Mesenchymal stem cell (in vitro differentiated cells and primary cell): ENCODE results near the gene PIGT. TPM values are rescaled to one million over a fixed set of nuclear protein-coding genes. Genes with fewer than 3 reads are reported as not detected.
A peak's percentile ranks its signal among the peaks of the same experiment; 100 is the strongest.

ENCODE experiments used
- DNase-seq: peaks from one replicate; pipeline ENCODE4 v3.0.0-alpha.2; 2013
- H2AFZ ChIP-seq: one replicate; pipeline ENCODE4 v1.6.1; 2013; ENCODE audit warnings: low read depth, mild to moderate bottlenecking, control low read depth, inconsistent platforms, low read length, moderate library complexity
- H2AK5ac ChIP-seq: 2 replicates; pipeline ENCODE4 v1.6.1; 2013; ENCODE audit warnings: low read length, moderate library complexity, mild to moderate bottlenecking, inconsistent platforms; ENCODE audit not compliant: severe bottlenecking
- H2BK120ac ChIP-seq: one replicate; pipeline ENCODE4 v1.6.1; 2013; ENCODE audit warnings: low read depth, mild to moderate bottlenecking, inconsistent platforms, low read length, moderate library complexity
- H2BK12ac ChIP-seq, 2 experiments: one replicate each; pipeline ENCODE4 v1.6.1; 2013; ENCODE audit warnings: inconsistent platforms in 2 of 2, low read length in 2 of 2, mild to moderate bottlenecking in 2 of 2, moderate library complexity in 2 of 2, control low read depth in 1 of 2
- H2BK15ac ChIP-seq: one replicate; pipeline ENCODE4 v1.6.1; 2013; ENCODE audit warnings: mild to moderate bottlenecking, low read depth, inconsistent platforms; ENCODE audit not compliant: poor library complexity, severe bottlenecking
- H2BK5ac ChIP-seq: 2 replicates; pipeline ENCODE4 v1.6.1; 2013; ENCODE audit warnings: low read depth, mild to moderate bottlenecking, low read length, control low read depth, inconsistent platforms; ENCODE audit not compliant: poor library complexity, severe bottlenecking
- H3K14ac ChIP-seq, 2 experiments: one replicate each; pipeline ENCODE4 v1.6.1; 2013; ENCODE audit warnings: inconsistent platforms in 2 of 2, low read length in 2 of 2, control low read depth in 1 of 2, mild to moderate bottlenecking in 1 of 2, moderate library complexity in 1 of 2
- H3K18ac ChIP-seq, 2 experiments: one replicate each; pipeline ENCODE4 v1.6.1; 2013; ENCODE audit warnings: inconsistent platforms in 2 of 2, low read length in 2 of 2, control low read depth in 1 of 2, low read depth in 1 of 2, mild to moderate bottlenecking in 1 of 2
- H3K23ac ChIP-seq, 2 experiments: one replicate each; pipeline ENCODE4 v1.6.1; 2013; ENCODE audit warnings: inconsistent platforms in 2 of 2, low read length in 2 of 2, mild to moderate bottlenecking in 2 of 2, moderate library complexity in 2 of 2, control low read depth in 1 of 2
- H3K27ac ChIP-seq: 2 replicates; pipeline ENCODE4 v1.5.1; 2013; ENCODE audit warnings: mild to moderate bottlenecking, moderate library complexity, low read length, control low read depth, inconsistent platforms; ENCODE audit not compliant: poor library complexity, severe bottlenecking
- H3K27me3 ChIP-seq, 2 experiments: 2 replicates each; pipeline versions ENCODE4 v1.6.1 to v1.7.0; 2013; ENCODE audit warnings: low read length in 2 of 2, mild to moderate bottlenecking in 2 of 2, moderate library complexity in 2 of 2, control low read depth in 1 of 2, inconsistent platforms in 1 of 2; ENCODE audit not compliant: control insufficient read depth in 1 of 2, insufficient read depth in 1 of 2
- H3K36me3 ChIP-seq, 2 experiments: 2 replicates each; pipeline versions ENCODE4 v1.6.1 to v1.7.0; 2013; ENCODE audit warnings: low read length in 2 of 2, control low read depth in 1 of 2, inconsistent platforms in 1 of 2, low read depth in 1 of 2, mild to moderate bottlenecking in 1 of 2; ENCODE audit not compliant: insufficient read depth in 2 of 2, control insufficient read depth in 1 of 2
- H3K4ac ChIP-seq, 2 experiments: one replicate each; pipeline ENCODE4 v1.6.1; 2013; ENCODE audit warnings: inconsistent platforms in 2 of 2, low read length in 2 of 2, mild to moderate bottlenecking in 2 of 2, moderate library complexity in 2 of 2, control low read depth in 1 of 2, low read depth in 1 of 2
- H3K4me1 ChIP-seq: 2 replicates; pipeline ENCODE4 v1.6.1; 2013; ENCODE audit warnings: low read depth, low read length, control low read depth; ENCODE audit not compliant: control insufficient read depth, insufficient read depth
- H3K4me2 ChIP-seq: 2 replicates; pipeline ENCODE4 v1.6.1; 2013; ENCODE audit warnings: low read length, mild to moderate bottlenecking, inconsistent platforms; ENCODE audit not compliant: poor library complexity, severe bottlenecking
- H3K4me3 ChIP-seq, 2 experiments: 2 replicates each; pipeline versions ENCODE4 v1.5.1 to v1.7.0; 2013; ENCODE audit warnings: low read length in 2 of 2, mild to moderate bottlenecking in 2 of 2, control low read depth in 1 of 2, low read depth in 1 of 2; ENCODE audit not compliant: insufficient read depth in 1 of 2
- H3K79me1 ChIP-seq: replicated peaks from 2 replicates; pipeline ENCODE4 v1.6.1; 2013; ENCODE audit warnings: mild to moderate bottlenecking, control low read depth, low read length, inconsistent platforms; ENCODE audit not compliant: poor library complexity, severe bottlenecking
- H3K9ac ChIP-seq: 2 replicates; pipeline ENCODE4 v1.7.0; 2013; ENCODE audit warnings: mild to moderate bottlenecking, low read length, moderate library complexity
- H3K9me3 ChIP-seq: 2 replicates; pipeline ENCODE4 v1.7.0; 2013; ENCODE audit warnings: mild to moderate bottlenecking, low read length; ENCODE audit not compliant: control insufficient read depth
- H4K8ac ChIP-seq: one replicate; pipeline ENCODE4 v1.6.1; 2013; ENCODE audit warnings: inconsistent platforms, mild to moderate bottlenecking, low read length, moderate library complexity
- H4K91ac ChIP-seq: one replicate; pipeline ENCODE4 v1.6.1; 2013; ENCODE audit warnings: mild to moderate bottlenecking, low read length, inconsistent platforms
- WGBS: methylation state at CpG from one replicate; pipeline ENCODE4 v1.1.7; 2013; ENCODE audit warnings: mixed read lengths; 5-methylcytosine and 5-hydroxymethylcytosine counted together
- polyA plus RNA-seq, 2 experiments: library from polyadenylated mRNA; stranded (reverse); fragments of 200-250 nt; gene quantifications; one replicate each; pipeline ENCODE4 v1.2.3, GENCODE V29; 2013

PIGT gene
- polyA plus RNA-seq (2013, experiment 1 of 2), result 148 TPM
- 151 TPM for polyA plus RNA-seq (2013, experiment 2 of 2)

- H3K18ac ChIP-seq, result peak within 1 kb of the TSS; percentile 81 to 89
- peaks cover 21% of the 10 kb centered on the region for H3K79me1 ChIP-seq
- H3K4me3 ChIP-seq, result peak within 1 kb of the TSS; percentile 84 to 94
- peak; percentile 88 for DNase-seq
- peak within 1 kb of the TSS; percentile 26 for H3K27ac ChIP-seq
- H4K91ac ChIP-seq, result peak within 1 kb of the TSS; percentile 89
- peak within 1 kb of the TSS; percentile 99 for H4K8ac ChIP-seq
- 1% methylated on average over 48 of the region's 52 CpGs for WGBS
- peaks cover 12 to 24% of the 10 kb centered on the region in 2 experiments for H3K36me3 ChIP-seq
- no peaks in the 10 kb centered on the region for H3K27me3 ChIP-seq
- H2AK5ac ChIP-seq, result no peak within 1 kb of the TSS
- no peaks in the 10 kb centered on the region for H3K9me3 ChIP-seq
- H3K9ac ChIP-seq, result peak within 1 kb of the TSS; percentile 97
- peak within 1 kb of the TSS in 1 of 2 experiments; percentile 21 for H2BK12ac ChIP-seq
- peak within 1 kb of the TSS; percentile 68 to 75 for H3K4ac ChIP-seq
- H3K23ac ChIP-seq, result peak within 1 kb of the TSS in 1 of 2 experiments; percentile 94
- no peak within 1 kb of the TSS for H2BK5ac ChIP-seq
- peak within 1 kb of the TSS in 1 of 2 experiments; percentile 63 for H3K14ac ChIP-seq
- peak within 1 kb of the TSS; percentile 65 for H2BK15ac ChIP-seq
- H2AFZ ChIP-seq, result peak within 1 kb of the TSS; percentile 72
- H2BK120ac ChIP-seq, result no peak within 1 kb of the TSS
- peaks cover 13% of the 10 kb centered on the region for H3K4me1 ChIP-seq
- peak within 1 kb of the TSS; percentile 94 for H3K4me2 ChIP-seq
Measured at GRCh38 chr20:45415822-45416637, at the start of gene PIGT. TSS of gene PIGT (plus strand) at chr20:45416141. CDS start at chr20:45416157, 16 bp downstream.

- no peak overlapping the region for H3K14ac ChIP-seq
- H3K4me3 ChIP-seq, result no peak overlapping the region
- H3K27me3 ChIP-seq, result no peaks in the 10 kb centered on the region
- H3K79me1 ChIP-seq, result peaks cover 27% of the 10 kb centered on the region
- H3K27ac ChIP-seq, result no peak overlapping the region
- no peak overlapping the region for H2BK5ac ChIP-seq
- H3K4me1 ChIP-seq, result peaks cover 2% of the 10 kb centered on the region
- no peak overlapping the region for H3K4me2 ChIP-seq
- no peak for DNase-seq
- no peak overlapping the region for H2BK120ac ChIP-seq
- H3K23ac ChIP-seq, result no peak overlapping the region
- H2BK12ac ChIP-seq, result no peak overlapping the region
- no peak overlapping the region for H2BK15ac ChIP-seq
- H4K8ac ChIP-seq, result no peak overlapping the region
- no peak overlapping the region for H2AFZ ChIP-seq
- no peak overlapping the region for H3K9ac ChIP-seq
- H3K9me3 ChIP-seq, result no peaks in the 10 kb centered on the region
- H3K4ac ChIP-seq, result no peak overlapping the region
- H2AK5ac ChIP-seq, result no peak overlapping the region
- WGBS, result no CpG with 5 or more reads among the region's 1 CpG
- no peak overlapping the region for H3K18ac ChIP-seq
- H4K91ac ChIP-seq, result no peak overlapping the region
- peaks cover 29 to 37% of the 10 kb centered on the region in 2 experiments for H3K36me3 ChIP-seq
Measured at GRCh38 chr20:45366192-45366591, 49.7 kb upstream of the PIGT start.

GRCh38 chr20:45366631-45367030, 49.3 kb upstream of the PIGT start:
- Histone ChIP-seq H2BK15ac (no peak overlapping the region), H3K27me3 (no peaks in the 10 kb centered on the region), H3K4me1 (peaks cover 2% of the 10 kb centered on the region), H3K4me3 (no peak overlapping the region), H3K27ac (no peak overlapping the region), H3K4ac (no peak overlapping the region), H3K79me1 (peaks cover 27% of the 10 kb centered on the region), H3K9me3 (no peaks in the 10 kb centered on the region), H2AFZ (no peak overlapping the region), H2BK5ac (no peak overlapping the region), H3K14ac (no peak overlapping the region), H2AK5ac (no peak overlapping the region), H4K91ac (no peak overlapping the region), H3K18ac (no peak overlapping the region), H3K4me2 (no peak overlapping the region), H3K9ac (no peak overlapping the region), H2BK12ac (no peak overlapping the region), H4K8ac (no peak overlapping the region), H3K23ac (no peak overlapping the region), H3K36me3 (peaks cover 29 to 38% of the 10 kb centered on the region in 2 experiments), H2BK120ac (no peak overlapping the region)
- DNase-seq, result no peak
- WGBS, result 89% methylated on average over 11 of the region's 11 CpGs

GRCh38 chr20:45367126-45367525, 48.8 kb upstream of the PIGT start:
- H3K4ac ChIP-seq, result no peak overlapping the region
- H3K36me3 ChIP-seq, result peaks cover 29 to 39% of the 10 kb centered on the region in 2 experiments
- no peaks in the 10 kb centered on the region for H3K27me3 ChIP-seq
- H2BK12ac ChIP-seq, result no peak overlapping the region
- no peak overlapping the region for H4K8ac ChIP-seq
- H3K18ac ChIP-seq, result no peak overlapping the region
- H3K9me3 ChIP-seq, result no peaks in the 10 kb centered on the region
- no peak overlapping the region for H2AK5ac ChIP-seq
- no peak overlapping the region for H3K4me2 ChIP-seq
- no peak overlapping the region for H3K23ac ChIP-seq
- H2AFZ ChIP-seq, result no peak overlapping the region
- H3K14ac ChIP-seq, result no peak overlapping the region
- DNase-seq, result no peak
- H3K4me3 ChIP-seq, result no peak overlapping the region
- H2BK5ac ChIP-seq, result no peak overlapping the region
- no peak overlapping the region for H3K27ac ChIP-seq
- peaks cover 27% of the 10 kb centered on the region for H3K79me1 ChIP-seq
- H4K91ac ChIP-seq, result no peak overlapping the region
- no peak overlapping the region for H2BK15ac ChIP-seq
- H2BK120ac ChIP-seq, result no peak overlapping the region
- no peak overlapping the region for H3K9ac ChIP-seq
- H3K4me1 ChIP-seq, result peaks cover 2% of the 10 kb centered on the region
